ENCODE results near the gene C2CD2.
A peak's percentile ranks its signal among the peaks of the same experiment; 100 is the strongest.
"Not testable (repeated sequence)": the region's sequence is repeated elsewhere in the genome, so short reads cannot be mapped to it uniquely, and the experiment has no call there.

The C2CD2 gene

DNA sequence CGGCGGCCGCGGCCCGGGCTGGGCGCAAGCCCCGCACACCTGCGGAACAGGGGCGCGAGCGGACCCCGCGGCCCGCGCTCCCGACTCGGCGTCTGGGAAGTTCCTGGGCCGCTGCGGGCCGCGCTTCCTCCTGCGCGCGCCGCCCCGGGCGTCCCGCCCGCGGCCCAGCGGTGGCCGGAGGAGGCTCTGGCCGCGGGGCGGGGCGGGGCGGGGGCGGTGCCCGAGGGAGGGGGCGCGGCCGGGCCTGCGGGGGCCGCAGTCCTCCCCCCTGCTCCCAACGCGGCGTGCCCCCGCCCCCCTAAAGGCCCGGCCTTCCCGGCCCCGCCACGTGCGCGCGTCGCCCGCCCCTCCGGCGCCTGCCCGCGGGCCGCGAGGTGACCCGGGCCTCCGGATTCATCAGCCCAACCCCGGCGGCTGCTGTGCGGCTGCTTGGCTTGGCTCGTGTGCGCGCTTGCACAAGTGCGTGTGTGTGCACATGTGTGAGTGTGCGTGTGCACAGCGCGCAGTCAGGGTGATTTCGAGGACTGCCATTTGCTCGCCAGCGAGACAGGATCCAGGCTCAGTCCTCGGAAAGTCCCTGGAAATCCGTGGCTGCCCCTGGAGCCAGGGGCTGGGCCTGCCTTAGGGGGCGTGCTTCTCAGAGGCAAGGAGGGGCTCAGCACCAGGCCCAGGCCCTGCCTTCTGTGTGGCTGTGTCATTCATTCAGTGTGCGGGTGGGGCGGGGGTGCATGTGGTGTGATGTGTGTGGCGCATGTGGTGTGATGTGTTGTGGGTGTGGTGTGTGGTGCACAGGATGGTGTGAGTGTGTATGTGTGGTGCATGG lies at the start of gene C2CD2:
C2CD2 (minus strand) TSS at position 188 of the 823 bp plus-strand sequence. CDS start 370 bp downstream, outside the sequence.
- peak within 1 kb of the TSS; percentile 74 for H3K4me3 ChIP-seq (ENCODE audit: low read length)
- DNase-seq (ENCODE audit: low read depth): peak; percentile 73

DNA sequence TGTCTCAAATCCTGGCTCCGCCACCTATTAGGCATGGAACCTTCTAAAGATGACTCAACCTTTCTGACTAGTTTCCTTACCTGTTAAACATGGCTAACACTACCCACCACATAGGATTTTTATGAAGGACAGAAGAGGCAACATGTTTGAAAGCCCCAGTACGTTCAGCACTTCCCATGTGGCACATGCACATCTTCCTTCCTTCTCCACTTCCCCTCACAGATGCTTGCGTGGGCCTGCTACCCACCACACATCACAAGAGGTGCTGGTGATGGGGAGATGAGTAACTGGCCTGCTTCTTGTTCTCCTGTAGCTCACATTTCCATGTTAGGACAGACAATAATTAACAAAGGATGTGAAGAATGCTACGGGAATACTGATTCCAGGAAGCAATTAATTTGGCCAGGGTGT lies 49.2 kb upstream of the C2CD2 start:
- no peak overlapping the region for H3K4me3 ChIP-seq (ENCODE audit: low read length)
- peak; percentile 80 for DNase-seq (ENCODE audit: low read depth)

More for the DNA sequence above, at the start of gene C2CD2:
- TF ChIP-seq, protein P1, sequence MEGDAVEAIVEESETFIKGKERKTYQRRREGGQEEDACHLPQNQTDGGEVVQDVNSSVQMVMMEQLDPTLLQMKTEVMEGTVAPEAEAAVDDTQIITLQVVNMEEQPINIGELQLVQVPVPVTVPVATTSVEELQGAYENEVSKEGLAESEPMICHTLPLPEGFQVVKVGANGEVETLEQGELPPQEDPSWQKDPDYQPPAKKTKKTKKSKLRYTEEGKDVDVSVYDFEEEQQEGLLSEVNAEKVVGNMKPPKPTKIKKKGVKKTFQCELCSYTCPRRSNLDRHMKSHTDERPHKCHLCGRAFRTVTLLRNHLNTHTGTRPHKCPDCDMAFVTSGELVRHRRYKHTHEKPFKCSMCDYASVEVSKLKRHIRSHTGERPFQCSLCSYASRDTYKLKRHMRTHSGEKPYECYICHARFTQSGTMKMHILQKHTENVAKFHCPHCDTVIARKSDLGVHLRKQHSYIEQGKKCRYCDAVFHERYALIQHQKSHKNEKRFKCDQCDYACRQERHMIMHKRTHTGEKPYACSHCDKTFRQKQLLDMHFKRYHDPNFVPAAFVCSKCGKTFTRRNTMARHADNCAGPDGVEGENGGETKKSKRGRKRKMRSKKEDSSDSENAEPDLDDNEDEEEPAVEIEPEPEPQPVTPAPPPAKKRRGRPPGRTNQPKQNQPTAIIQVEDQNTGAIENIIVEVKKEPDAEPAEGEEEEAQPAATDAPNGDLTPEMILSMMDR (conservative IDR thresholded peaks at IDR 0.05; ENCODE audit: low read length): 0 out of 2 replicates have a peak, but pooled peaks have one; percentile 5

DNA sequence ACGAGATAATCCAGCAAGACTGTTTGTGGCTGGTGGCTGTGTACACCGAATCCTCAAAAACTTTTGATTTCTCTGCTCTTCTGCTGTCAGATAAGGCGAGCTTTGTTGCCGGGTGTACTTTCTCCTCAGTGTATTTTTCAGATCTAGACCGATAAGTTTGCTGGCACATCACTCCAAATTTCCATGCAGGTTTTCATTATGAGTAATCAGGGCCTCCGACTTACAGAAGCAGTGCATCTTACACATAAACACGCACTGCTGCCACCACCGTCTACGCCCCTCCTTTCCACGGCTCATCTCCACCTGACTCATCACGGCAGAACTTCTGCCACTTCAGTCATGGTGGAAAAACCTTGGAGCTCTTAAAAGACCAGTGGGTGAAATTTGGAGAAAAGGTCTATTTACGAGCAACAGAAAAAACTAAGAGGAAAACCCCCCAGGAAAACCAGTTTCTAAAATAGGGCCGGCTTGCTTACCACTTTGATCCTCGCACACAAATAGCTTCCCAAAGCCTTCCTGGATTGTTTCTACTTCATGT lies 48.7 kb upstream of the C2CD2 start:
- peak; percentile 93 for DNase-seq (ENCODE audit: low read depth)
- TF ChIP-seq, protein P1 (conservative IDR thresholded peaks at IDR 0.05; ENCODE audit: low read length): no peak
- H3K4me3 ChIP-seq (ENCODE audit: low read length): peak overlapping the region; percentile 15; the same call in 1 of the 2 replicates

More for the DNA sequence above, 49.2 kb upstream of the C2CD2 start:
- TF ChIP-seq, protein P1 (conservative IDR thresholded peaks at IDR 0.05; ENCODE audit: low read length): no peak

DNA sequence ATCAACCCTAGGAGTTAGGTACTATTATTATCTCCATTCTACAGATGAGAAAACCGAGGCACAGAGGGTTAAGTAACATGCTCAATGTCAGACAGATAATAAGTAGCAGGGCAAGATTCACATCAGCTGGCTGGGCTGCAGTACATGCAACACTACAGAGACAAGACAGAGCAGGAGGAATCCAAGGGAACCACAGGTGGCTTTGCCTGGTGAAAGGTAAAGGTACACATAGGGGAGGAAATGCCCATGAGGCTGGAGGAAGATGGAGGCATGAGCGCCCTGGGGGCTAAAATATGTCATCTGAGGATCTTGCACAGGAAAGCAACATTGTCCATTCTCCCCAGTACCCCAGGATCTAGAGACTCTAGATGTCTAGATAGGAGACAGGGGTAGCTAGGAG lies 48.0 kb upstream of the C2CD2 start:
- DNase-seq (ENCODE audit: low read depth): no peak
- no peak overlapping the region for H3K4me3 ChIP-seq (ENCODE audit: low read length)
- TF ChIP-seq, protein P1 (conservative IDR thresholded peaks at IDR 0.05; ENCODE audit: low read length): no peak

DNA sequence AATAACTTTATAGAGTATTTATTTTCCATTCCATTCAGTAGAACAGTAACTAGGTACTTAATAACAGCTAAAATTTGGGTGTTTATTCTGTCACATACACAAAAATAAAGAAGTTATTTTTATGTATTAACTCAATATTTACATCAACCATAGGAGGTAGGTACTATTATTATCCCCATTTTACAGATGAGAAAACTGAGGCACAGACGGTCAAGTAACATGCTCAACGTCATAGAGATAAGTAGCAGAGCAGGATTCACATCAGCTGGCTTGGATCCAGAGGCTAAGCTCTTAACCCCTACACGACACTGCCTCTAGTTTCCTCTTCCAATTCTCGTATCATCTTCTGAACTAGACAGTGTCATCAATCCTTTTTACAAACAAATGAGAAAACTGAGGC lies 47.1 kb upstream of the C2CD2 start:
- TF ChIP-seq, protein P1 (conservative IDR thresholded peaks at IDR 0.05; ENCODE audit: low read length): no peak
- DNase-seq (ENCODE audit: low read depth): no peak
- no peak overlapping the region for H3K4me3 ChIP-seq (ENCODE audit: low read length)

DNA sequence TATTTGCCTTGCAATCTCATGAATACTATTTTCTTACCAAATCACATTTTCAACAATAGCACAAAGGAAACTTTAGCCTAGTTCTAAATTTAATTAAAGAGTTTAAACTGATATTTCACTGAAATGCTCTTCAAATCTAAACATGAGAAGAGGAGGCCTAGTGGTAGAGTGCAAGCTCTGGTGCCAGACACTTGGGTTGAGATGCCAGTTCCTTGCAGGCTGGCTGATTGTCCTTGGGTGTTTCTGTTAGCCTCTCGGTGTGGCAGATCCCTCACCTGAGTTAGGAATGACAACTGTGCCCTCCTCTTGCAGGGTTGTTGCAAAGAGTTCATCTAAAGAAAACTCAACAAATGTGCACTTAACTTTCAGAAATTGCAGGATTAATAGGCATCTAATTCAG lies 43.8 kb upstream of the C2CD2 start:
- H3K4me3 ChIP-seq (ENCODE audit: low read length): no peak overlapping the region
- no peak for DNase-seq (ENCODE audit: low read depth)
- TF ChIP-seq, protein P1 (conservative IDR thresholded peaks at IDR 0.05; ENCODE audit: low read length): no peak

DNA sequence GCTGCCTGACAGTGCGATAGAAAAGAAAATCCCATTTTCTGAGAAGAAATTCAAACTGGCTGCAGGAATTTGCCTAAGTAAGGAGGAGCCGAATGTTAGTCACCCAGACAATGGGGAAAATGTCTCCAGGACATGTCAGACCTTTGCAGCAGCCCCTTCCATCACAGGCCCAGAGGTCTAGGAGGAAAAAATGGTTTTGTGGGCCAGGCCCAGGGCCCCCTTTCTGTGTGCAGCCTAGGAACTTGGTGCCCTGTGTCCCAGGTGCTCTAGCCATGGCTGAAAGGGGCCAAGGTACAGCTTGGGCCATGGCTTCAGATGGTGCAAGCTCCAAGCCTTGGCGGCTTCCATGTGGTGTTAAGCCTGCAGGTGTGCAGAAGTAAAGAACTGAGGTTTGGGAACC lies 41.8 kb upstream of the C2CD2 start:
- no peak overlapping the region for H3K4me3 ChIP-seq (ENCODE audit: low read length)
- TF ChIP-seq, protein P1 (conservative IDR thresholded peaks at IDR 0.05; ENCODE audit: low read length): no peak
- DNase-seq (ENCODE audit: low read depth): no peak

DNA sequence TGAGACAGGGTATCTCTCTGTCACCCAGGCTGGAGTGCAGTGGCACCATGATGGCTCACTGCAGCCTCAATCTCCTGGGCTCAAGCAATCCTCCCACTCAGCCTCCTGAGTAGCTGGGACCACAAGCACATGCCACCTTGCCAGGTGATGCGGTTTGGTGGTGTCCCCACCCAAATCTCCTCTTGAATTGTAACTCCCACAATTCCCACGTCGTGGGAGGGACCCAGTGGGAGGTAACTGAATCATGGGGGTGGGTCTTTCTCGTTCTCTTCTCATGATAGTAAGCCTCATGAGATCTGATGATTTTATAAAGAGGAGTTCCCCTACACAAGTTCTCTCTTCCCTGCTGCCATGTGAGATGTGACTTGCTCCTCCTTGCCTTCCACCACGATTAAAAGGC lies 40.8 kb upstream of the C2CD2 start:
- not testable (repeated sequence) for DNase-seq (ENCODE audit: low read depth); H3K4me3 ChIP-seq (ENCODE audit: low read length)

Data from AG10803 (cell line).